Esophagus squamous epithelium (tissue), 4 donors: Measurements from ENCODE around the gene OVOL1.

ENCODE experiments used
- POLR2A ChIP-seq, 4 donors: fragments of 450-650 bp; IDR thresholded peaks; one replicate each; pipeline ENCODE4 v1.6.1; 2017; ENCODE audit warnings: antibody characterized with exemption in 4 of 4, mild to moderate bottlenecking in 4 of 4, moderate library complexity in 3 of 4
- TF ChIP-seq, protein P1 (sequence below), 6 experiments: fragments of 450-650 bp in 4 of 6; fragments of 200-600 bp in 2 of 6; sonication (generic) in 2 of 6; IDR thresholded peaks; one replicate each; pipeline ENCODE4 v1.5.1; 2016 to 2019; ENCODE audit warnings: antibody characterized with exemption in 6 of 6, mild to moderate bottlenecking in 4 of 6, moderate library complexity in 4 of 6

DNA sequence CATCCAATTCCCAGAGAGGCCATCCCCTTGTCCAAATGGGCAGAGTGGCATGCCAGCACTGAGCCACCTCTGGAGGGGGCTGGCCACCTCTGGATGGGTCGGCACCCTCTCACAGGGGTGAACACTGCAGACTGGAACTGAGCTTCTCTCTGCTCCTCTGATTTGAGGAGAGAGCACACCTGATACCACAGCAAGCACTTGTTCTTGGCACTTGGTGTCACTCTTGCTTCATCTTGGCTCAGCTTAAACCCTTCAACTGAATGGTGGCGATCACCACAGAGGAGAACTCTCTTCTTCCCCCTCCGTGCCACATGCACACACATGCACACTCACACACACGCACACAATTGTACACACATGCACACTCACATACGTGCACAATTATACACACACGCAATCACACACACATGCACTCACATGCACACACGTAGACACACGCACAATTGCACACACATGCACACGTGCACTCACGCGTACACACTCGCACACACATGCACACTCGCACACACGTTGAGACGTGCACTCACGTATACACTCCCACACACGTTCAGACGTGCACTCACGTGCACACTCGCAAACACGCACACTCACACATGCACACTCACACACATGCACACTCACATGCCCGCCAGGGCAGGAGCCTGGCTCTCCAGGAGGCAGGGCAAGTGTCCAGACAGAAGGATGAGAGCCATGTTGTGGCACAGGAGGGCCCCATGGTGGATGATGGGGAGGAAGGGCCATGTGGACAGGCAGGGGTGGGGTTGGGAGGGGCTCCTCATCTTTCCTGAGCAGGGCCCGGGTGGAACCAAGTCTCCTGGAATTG is 23.4 kb downstream of the OVOL1 start:
- TF ChIP-seq, protein P1, sequence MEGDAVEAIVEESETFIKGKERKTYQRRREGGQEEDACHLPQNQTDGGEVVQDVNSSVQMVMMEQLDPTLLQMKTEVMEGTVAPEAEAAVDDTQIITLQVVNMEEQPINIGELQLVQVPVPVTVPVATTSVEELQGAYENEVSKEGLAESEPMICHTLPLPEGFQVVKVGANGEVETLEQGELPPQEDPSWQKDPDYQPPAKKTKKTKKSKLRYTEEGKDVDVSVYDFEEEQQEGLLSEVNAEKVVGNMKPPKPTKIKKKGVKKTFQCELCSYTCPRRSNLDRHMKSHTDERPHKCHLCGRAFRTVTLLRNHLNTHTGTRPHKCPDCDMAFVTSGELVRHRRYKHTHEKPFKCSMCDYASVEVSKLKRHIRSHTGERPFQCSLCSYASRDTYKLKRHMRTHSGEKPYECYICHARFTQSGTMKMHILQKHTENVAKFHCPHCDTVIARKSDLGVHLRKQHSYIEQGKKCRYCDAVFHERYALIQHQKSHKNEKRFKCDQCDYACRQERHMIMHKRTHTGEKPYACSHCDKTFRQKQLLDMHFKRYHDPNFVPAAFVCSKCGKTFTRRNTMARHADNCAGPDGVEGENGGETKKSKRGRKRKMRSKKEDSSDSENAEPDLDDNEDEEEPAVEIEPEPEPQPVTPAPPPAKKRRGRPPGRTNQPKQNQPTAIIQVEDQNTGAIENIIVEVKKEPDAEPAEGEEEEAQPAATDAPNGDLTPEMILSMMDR (IDR thresholded peaks at IDR 0.05), result peak in 1 of 6 experiments; percentile 6
- TF ChIP-seq POLR2A (IDR thresholded peaks at IDR 0.05), result no peak
